Mucosa of descending colon (tissue), 3 donors: Measurements from ENCODE around the gene SAFB. TPM values are rescaled to one million over a fixed set of nuclear protein-coding genes. Genes with fewer than 3 reads are reported as not detected.

Source experiments
- ATAC-seq: fragments of 200-7000 bp; cut with Tn5 transposase; one replicate; pipeline ENCODE4 v1.9.1; 2020; ENCODE audit warnings: mild to moderate bottlenecking, moderate library complexity
- DNase-seq, 3 donors: peaks; one replicate each; pipeline ENCODE4 v3.0.0-alpha.2; 2020
- H3K36me3 ChIP-seq: fragments of 200-600 bp; one replicate; pipeline ENCODE4 v1.8.0; 2021; ENCODE audit warnings: low read depth, mild to moderate bottlenecking
- H3K4me1 ChIP-seq: fragments of 200-600 bp; one replicate; pipeline ENCODE4 v1.8.0; 2021; ENCODE audit warnings: low read depth, mild to moderate bottlenecking
- H3K4me3 ChIP-seq: fragments of 200-600 bp; one replicate; pipeline ENCODE4 v1.8.0; 2021; ENCODE audit warnings: mild to moderate bottlenecking
- H3K9me3 ChIP-seq: fragments of 200-600 bp; one replicate; pipeline ENCODE4 v1.8.0; 2021; ENCODE audit warnings: mild to moderate bottlenecking
- CTCF ChIP-seq: fragments of 200-600 bp; IDR thresholded peaks from one replicate; pipeline ENCODE4 v1.8.0; 2022; ENCODE audit warnings: antibody characterized with exemption, mild to moderate bottlenecking
- intact Hi-C, 2 donors: fragments of 100-400 bp; cut with DNase I in 1 of 2; cut with micrococcal nuclease in 1 of 2; formaldehyde crosslinking; loops; one replicate each; pipeline versions ENCODE4 v1.11.0 to v1.11.1; 2022; cut with DNase I, micrococcal nuclease
- total RNA-seq, 3 donors: library from RNA; stranded (reverse); fragmentation: NEBNext Ultra II Directional in 2 of 3; extraction: Animal tissue kit (Norgen Biotek cat#: 25700) in 2 of 3; gene quantifications; one replicate each; pipeline versions ENCODE4 v1.2.1 to v1.2.4, GENCODE V29; 2021 to 2023
- donor health status: DM: no; HTN: no; CAD: no; lungs with moderate emphysema.
- donor health status: DM: no; HTN: no; CAD: no.
- donor health status: DM: no; HTN: yes; CAD: no.

Gene SAFB
- total RNA-seq, 3 donors from 2014 or later: 78.8 to 115 (median 83.3) TPM

GRCh38 chr19:5676772-5677105 lies 53.9 kb downstream of the SAFB start:
- Histone ChIP-seq H3K9me3 (no peaks in the 10 kb centered on the region), H3K36me3 (no peaks in the 10 kb centered on the region), H3K4me3 (no peak overlapping the region), H3K4me1 (peaks cover 13% of the 10 kb centered on the region)
- no peak for TF ChIP-seq CTCF
- no peak for ATAC-seq
- peak in 1 of 3 donors; percentile 33 for DNase-seq
- intact Hi-C loops: no loop called here

DNA sequence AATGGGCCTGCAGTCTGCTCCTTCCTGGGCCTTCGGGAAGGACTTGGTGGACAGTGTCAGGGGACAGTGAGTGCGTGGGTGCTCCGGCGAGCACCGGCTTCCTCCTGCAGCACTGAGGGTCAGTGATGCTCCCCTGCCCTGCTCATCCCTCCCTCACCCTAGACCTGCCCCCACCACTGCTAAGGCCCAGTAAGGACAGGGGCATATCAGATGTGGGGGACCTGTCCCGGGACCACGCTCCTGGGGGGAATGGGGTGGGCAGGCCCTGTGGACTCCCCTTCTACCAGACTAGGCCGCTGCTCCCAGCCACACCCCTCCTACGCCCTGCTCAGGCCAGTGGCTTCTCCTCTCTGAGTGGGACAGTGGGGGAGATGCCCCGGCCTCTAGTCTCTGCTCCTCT lies 54.3 kb downstream of the SAFB start:
- DNase-seq (no peak), ATAC-seq (no peak)
- intact Hi-C loops: no loop called here
- Histone ChIP-seq H3K4me1 (peaks cover 13% of the 10 kb centered on the region), H3K4me3 (no peak overlapping the region), H3K36me3 (no peaks in the 10 kb centered on the region), H3K9me3 (no peaks in the 10 kb centered on the region)
- TF ChIP-seq CTCF: no peak

- Histone ChIP-seq H3K4me3 (no peak overlapping the region), H3K4me1 (peaks cover 13% of the 10 kb centered on the region), H3K36me3 (no peaks in the 10 kb centered on the region), H3K9me3 (no peaks in the 10 kb centered on the region)
- no peak for TF ChIP-seq CTCF
- intact Hi-C loops: no loop called here
- ATAC-seq (no peak), DNase-seq (no peak)
Observed at GRCh38 chr19:5677580-5677979, 54.7 kb downstream of the SAFB start.

DNA sequence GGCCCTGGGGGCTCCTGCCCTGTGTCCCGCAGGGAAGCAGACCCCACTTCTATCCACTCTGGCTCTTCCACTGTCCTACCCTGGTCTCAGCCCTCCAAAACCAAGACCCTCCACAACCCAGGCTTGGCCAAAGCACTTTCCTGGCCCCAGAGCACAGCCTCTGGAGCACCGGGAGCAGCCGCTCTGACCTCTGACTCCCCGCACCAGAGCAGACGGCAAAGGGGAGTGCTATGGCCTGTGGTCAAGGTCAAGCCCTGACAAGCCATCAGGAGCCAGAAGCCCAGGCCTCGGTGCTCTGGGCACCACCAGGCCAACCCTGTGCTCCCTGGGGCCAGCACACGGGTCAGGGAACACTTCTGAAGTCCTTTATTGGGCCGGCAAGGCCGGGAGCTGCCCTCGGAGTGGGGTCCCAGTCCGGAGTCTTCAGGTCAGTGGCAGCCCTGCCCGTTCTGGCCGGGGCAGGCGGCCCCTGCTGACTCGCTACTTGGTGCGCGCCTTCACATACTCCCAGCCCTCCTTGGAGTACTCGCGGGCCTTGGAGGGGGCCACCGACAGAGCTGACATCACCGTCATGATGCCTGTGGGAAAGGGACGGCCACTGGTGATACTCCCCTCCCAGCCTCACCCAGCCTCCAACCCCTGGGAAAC lies 55.3 kb downstream of the SAFB start:
- Histone ChIP-seq H3K4me3 (no peak overlapping the region), H3K4me1 (peaks cover 13% of the 10 kb centered on the region), H3K36me3 (no peaks in the 10 kb centered on the region), H3K9me3 (no peaks in the 10 kb centered on the region)
- ATAC-seq (no peak), DNase-seq (peak in 1 of 3 donors; percentile 36)
- intact Hi-C loops: no loop called here
- TF ChIP-seq CTCF: no peak

- no peak for TF ChIP-seq CTCF
- intact Hi-C loops: no loop called here
- Histone ChIP-seq H3K36me3 (no peaks in the 10 kb centered on the region), H3K4me1 (peaks cover 13% of the 10 kb centered on the region), H3K9me3 (no peaks in the 10 kb centered on the region), H3K4me3 (peak overlapping the region; percentile 68)
- DNase-seq (peak; percentile 42 to 75 (median 55)), ATAC-seq (peak; percentile 0)
Observed at GRCh38 chr19:5679289-5680083, 56.6 kb downstream of the SAFB start.
